ENCODE measurements around the gene RBM15B.
"Not testable (repeated sequence)": the region's sequence is repeated elsewhere in the genome, so short reads cannot be mapped to it uniquely, and the experiment has no call there.

RBM15B gene, protein sequence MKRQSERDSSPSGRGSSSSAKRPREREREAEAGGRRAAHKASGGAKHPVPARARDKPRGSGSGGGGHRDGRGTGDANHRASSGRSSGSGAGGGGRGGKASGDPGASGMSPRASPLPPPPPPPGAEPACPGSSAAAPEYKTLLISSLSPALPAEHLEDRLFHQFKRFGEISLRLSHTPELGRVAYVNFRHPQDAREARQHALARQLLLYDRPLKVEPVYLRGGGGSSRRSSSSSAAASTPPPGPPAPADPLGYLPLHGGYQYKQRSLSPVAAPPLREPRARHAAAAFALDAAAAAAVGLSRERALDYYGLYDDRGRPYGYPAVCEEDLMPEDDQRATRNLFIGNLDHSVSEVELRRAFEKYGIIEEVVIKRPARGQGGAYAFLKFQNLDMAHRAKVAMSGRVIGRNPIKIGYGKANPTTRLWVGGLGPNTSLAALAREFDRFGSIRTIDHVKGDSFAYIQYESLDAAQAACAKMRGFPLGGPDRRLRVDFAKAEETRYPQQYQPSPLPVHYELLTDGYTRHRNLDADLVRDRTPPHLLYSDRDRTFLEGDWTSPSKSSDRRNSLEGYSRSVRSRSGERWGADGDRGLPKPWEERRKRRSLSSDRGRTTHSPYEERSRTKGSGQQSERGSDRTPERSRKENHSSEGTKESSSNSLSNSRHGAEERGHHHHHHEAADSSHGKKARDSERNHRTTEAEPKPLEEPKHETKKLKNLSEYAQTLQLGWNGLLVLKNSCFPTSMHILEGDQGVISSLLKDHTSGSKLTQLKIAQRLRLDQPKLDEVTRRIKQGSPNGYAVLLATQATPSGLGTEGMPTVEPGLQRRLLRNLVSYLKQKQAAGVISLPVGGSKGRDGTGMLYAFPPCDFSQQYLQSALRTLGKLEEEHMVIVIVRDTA

DNA sequence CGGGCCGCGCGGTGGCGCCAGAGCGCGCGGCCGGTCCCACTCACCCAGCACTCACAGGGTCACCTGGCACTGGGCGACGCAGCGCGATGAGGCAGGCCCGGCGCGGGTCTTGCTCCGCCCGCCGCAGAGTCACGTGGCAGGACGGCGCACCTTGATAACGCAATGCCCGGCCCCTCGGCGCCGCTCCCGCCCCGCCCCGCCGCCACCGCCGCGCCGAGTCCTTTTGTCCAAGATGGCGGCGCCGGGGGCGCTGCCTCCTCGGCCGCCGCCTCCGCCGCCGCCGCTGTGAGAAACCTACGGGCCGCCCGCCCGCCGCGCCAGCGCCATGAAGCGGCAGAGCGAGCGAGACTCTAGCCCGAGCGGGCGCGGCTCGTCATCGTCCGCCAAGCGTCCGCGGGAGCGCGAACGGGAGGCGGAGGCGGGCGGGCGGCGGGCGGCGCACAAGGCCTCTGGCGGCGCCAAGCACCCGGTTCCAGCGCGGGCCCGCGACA, at the start of gene RBM15B:
Gene RBM15B, plus strand, starts transcription at position 211 of the 491 bp plus-strand sequence. Its CDS starts 115 bp downstream, at position 326.
- peak; percentile 72 to 93 for DNase-seq

DNA sequence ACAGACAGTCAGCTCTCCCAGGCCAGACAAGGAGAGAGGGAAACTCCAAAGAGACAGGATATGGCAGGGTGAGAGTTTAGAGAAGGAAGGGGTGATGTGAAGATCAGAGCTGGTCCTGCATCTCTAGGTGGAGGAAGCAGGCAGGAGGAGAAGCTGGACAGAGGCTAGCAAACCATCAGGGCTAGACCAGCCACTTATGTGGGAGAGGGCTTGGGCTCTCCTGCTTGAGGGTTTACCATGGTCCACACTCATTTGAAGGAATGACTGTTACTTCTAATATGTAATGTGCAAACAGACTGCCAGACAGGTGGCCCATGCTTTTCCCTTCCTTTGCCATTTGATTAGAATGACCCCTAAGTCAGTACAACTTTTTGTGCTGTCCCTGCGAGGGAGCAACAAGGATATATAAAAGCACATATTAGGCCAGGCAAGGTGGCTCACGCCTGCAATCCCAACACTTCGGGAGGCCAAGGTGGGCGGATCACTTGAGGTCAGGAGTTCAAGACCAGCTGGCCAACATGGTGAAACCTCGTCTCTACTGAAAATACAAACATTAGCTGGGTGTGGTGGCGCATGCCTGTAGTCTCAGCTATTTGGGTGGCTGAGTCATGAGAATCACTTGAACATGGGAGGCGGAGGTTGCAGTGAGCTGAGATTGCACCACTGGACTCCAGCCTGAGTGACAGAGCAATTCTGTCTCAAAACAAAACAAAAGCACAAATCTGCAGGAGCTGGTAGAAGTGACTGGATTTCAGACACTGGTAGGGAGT, 47.0 kb upstream of the RBM15B start:
- no peak for DNase-seq

DNA sequence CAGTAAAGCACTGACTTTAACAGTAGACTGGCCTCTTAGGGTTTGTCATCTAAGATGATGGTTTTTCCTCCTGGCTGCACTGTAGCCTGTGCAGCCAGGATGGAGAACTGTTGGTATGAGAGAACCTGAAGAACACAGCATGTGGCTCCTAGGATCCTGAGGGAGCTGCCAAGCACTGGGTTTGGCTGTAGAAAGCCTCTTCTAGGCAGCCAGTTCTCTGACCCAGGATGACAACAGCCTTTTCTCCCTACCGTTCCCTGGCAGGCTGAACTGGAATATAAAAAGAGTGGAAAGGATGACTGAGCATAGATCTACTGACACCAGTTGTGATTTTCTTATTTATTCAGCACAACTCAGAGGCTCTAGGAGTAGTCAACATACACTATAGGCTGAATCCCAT, 40.3 kb upstream of the RBM15B start:
- DNase-seq = no peak

DNA sequence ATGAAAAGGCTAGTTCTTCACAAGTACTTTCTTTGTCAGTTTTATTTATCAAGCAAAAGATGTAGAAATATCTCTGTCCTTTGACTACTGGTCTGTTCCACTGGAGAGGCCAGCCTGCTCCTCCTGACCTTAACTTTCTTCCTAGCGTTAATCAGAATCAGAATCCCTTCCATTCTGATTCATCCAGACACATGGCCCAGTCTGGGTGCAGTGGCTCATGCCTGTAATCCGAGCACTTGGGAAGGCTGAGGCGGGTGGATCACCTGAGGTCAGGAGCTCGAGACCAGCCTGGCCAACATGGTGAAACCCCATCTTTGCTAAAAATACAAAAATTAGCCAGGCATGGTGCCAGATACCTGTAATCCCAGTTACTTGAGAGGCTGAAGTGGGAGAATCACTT, 38.0 kb upstream of the RBM15B start:
- peak in 1 of 2 experiments; percentile 33 for DNase-seq

DNA sequence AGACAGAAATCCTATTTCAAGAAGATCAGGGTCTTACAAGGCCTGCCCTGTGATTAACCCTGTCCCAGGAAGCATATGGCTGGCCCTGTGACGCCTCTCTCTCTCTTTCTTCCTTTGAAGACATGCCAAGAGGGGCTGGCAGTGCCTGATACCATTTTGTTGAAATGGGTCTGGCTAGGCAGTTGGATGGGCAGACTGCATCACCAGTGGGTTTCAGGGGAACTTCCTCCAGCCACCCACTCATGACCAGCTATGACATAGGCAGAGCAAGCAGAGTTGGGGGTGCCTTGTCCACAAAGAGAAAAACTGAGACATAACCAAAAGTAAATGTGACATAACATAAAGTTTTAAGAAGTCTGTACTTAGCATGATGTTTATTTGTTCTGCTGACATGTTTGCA, 37.4 kb upstream of the RBM15B start:
- no peak for DNase-seq

DNA sequence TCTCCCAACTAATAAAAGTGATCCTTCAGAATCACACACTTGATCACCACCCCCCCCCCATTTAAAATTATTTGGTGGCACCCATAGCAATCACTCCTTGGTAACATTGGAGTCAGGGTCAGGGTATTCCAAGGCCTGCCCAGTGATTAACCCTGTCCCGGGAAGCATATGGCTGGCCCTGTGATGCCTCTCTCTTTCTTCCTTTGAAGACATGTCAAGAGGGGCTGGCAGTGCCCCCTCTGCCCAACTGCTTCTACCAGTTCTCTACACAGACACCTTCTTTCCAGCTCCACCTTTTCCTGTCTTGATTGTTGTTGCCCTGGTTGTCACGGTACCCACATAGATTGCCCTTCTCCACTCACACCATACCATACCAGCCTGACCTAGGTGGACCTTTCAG, 36.9 kb upstream of the RBM15B start:
- DNase-seq = no peak

DNA sequence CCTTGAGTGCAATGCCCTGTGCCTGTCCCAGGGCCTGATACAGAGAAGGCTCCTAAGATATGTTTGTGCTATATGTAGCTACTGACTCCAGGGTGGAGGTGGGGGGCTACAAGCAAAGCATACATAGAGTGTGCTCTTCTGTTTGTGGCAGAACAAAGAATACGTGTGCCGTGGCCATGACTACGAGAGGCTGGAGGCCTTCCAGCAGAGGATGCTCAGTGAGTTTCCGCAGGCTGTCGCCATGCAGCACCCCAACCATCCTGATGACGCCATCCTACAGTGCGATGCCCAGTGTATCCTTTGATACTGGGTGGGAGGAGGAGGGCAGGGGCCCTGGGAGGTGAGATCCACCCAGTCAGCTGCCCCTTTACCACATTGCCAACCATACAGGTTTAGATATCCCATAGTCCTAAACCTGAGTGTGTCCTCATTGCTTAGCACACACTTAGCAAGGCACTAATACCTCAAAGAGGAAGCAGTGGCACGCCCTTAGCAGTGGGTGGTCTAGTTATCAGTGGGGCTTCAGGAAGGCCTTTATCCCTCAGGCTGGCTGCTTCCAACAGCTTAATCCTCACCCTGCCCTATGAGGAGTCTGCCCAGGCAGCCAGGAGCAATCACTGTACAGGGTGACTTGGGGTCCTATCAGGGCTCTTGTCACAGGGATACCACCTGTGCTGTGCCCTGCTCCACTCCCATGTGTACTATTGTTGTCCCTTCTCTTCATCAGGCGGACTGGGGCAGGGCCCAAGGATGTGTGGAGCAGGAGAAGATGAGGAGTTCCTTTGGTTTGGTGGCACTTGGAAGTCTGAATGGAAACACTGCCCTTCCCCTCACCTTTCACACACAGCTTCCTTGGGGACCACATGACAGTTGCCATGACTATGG, 36.1 kb upstream of the RBM15B start:
- DNase-seq = no peak

DNA sequence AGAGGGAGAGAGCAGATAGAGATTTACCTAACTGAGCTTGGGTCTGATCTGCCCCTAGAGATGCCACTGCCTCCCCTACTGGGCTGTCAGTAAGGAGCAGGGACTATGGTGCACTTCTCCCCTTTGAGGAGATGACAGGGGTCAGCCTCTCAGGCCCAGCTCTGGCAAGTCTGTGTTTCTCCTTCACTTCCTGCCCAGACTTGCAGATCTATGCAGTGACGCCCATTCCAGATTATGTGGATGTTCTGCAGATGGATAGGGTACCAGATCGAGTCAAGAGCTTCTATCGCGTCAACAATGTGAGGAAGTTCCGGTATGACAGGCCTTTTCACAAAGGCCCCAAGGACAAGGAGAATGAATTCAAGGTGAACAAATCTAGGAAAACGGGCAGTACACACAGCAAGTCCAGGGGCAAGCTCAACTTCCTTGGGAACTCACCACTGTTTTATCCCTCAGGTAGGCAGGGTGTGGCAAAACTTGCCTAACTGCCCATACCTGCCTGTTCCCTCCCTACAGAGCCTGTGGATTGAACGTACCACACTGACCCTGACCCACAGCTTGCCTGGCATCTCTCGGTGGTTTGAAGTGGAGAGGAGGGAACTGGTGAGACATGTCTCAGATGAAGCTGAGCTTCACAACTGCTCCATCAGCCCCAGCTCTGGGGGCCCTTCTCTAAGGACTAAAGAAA, 35.0 kb upstream of the RBM15B start:
- no peak for DNase-seq

DNA sequence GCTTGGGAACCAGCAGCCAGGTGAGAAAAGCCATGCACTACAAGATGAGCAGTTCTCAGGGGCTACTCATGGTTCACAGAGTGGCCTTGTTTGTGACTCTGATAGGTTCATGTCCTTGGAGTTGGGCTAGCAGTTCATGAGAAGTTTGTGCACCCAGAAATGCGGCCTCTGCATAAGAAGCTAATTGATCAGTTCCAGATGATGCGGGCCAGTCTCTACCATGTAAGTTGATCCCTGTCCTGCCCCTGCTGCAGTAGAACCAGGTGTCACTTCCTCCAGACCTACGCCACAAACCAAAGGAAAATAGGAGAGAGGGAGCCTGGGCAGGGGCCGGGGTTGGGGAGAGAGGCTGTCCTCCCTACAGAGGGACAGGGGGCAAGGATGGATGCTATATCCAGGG, 33.2 kb upstream of the RBM15B start:
- no peak for DNase-seq

DNA sequence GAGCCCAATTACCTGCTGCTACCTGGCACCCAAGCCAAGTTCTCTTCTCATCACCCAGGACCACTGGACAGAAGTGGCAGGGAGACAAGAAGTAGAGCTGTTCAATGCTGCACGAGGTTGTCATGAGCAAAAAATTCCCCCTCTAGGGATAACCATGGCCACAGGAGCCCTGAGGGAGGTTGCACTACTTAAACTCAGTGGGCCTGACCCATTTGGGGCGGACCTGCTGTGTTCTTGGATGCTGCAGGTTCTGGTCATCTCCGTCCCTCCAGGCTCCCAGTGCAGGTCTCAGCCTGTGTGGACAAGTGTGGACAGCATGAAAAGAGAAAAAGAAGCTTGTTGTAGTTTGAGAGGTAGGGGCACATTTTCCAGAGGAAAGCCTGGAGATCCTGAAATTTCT, 32.1 kb upstream of the RBM15B start:
- no peak for DNase-seq

DNA sequence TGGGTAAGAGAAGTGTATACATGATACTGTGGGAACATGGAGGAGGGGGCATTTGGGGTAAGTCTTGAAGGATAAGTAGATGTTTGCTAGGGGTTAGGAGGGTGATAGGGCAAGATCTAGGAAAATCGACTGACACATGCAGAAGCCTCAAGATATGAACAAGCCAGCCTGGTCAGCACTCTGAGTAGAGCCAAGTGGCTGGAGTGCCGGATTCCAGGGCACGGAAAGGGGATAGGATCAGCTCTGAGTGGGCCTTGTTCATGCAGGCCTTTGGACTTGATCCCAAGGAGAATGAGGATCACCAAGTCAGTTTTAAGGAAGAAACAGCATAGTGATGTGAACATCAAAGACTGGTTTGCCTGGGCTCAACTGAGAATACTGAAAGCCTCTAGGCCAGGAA, 30.3 kb upstream of the RBM15B start:
- no peak for DNase-seq

DNA sequence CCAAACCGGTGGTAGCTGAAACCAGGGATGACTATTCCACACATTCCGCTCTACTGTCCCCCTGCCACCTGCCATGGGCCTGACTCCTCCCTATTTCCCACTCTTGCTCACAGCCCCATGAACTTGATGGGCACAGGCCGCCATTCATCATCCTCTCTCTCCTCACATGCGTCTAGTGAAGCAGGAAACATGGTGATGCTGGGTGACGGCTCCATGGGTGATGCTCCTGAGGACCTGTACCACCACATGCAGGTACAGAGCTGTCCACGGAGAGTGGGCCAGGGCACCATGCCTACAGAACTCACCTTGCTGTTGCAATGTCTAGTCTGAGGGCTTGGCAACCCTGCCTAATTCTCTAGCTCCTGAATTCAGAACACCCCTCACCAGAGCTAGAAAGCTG, 29.3 kb upstream of the RBM15B start:
- no peak for DNase-seq

DNA sequence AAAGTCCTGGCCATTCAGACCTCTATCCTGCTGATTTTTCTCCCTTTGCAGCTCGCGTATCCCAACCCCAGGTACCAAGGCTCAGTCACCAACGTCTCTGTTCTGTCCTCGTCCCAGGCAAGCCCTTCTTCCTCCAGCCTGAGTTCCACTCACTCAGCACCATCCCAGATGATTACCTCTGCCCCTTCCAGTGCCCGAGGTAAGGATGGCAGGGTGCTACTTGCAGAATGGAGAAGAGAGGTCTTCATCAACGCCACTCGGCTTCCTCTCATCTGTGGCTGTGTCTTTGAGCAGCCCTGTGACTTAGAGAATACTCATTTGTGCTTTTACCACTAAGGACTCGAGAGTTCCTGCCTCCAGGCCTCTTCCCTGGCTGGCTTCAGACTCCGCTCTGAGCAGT, 28.6 kb upstream of the RBM15B start:
- no peak for DNase-seq

DNA sequence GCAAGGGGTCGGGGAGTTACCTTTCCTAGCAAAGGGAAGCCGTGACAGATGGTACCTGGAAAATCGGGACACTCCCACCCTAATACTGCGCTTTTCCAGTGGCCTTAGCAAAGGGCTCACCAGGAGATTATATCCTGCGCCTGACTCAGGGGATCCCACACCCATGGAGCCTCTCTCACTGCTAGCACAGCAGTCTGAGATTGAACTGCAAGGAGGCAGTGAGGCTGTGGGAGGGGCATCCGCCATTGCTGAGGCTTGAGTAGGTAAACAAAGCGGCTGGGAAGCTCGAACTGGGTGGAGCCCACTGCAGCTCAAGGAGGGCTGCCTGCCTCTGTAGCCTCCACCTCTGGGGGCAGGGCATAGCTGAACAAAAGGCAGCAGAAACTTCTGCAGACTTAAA, 22.8 kb upstream of the RBM15B start:
- not testable (repeated sequence) for DNase-seq

DNA sequence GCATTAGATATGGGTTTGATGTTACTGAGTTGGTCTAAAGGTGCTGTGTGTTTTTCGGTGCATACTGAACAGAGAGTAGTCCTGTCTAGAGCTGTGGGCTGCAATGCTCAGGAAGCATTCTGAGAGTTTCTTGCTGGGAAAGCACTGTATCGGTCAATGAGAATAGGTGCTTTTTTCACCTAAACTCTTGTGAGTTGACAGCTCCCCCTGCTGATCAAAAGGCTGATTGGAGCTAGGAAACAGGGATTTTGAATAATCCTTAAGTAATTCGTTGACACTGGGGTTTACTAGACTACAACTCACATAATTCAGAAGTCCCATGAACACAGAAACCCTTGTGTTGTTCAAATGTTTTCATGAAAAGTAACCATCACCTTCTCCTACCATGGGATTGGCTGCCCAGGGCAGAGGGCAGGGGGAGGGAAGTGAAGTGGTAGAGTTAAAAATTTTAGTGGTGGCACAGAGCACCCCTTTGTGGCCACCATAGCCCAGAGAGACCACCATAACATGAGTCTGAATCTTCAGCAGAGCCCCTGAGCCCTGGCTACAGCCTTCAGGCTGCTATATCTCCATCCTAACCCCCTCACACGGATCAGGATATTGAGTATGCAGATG, 19.0 kb upstream of the RBM15B start:
- DNase-seq = peak; percentile 27 to 78

DNA sequence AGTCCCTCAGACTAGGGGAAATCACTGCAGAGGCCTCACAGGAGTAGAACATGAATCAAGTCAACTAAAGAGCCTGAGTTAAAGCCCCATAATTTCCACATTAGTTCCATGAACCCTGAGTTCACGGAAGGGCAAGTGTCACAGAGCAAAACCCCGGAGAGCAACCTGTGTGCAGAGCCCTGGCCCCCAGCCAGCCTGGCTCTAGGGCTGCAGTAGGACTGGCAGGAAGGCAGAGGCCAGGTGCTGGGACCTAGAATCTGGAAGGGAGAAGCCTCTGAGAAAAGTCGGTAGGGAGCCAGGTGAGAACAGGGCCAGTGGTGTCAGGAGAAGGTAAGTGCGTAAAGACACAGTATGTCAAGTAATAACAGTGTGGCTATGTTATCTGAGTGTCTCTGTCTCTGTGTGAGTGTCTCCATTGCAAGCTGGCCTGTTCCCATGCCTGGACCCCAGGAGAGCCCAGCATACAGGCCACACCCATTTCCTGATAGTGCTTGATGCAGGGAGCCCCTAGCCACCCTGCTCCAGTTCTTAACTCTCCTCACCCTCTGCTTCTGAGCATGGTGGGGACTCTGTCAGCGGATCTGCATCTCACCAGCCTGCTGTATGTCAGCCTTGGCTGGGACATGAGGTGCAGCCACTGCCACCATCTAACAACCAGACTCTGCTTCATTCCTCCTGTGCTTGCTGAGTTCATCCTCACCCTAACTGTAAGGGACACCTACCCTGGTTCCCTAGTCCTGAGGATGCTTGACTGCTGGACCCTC, 17.2 kb upstream of the RBM15B start:
- DNase-seq = no peak

DNA sequence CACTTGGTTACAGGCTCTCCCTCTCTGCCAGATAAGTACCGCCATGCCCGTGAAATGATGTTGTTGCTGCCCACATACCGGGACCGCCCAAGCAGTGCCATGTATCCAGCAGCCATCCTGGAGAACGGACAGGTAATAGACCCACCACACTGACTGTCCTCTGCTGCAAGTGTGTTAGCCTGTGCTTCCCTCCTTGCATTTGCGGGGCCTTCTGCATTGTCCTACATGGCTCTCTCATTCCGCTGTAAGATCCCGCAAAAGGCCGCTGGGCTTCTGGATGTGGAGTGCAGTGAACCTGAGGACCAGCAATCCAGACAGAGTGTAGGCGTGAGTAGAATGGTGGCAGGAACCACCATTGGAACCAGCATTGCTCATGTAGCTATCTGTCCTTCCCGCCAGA, 16.6 kb upstream of the RBM15B start:
- no peak for DNase-seq

DNA sequence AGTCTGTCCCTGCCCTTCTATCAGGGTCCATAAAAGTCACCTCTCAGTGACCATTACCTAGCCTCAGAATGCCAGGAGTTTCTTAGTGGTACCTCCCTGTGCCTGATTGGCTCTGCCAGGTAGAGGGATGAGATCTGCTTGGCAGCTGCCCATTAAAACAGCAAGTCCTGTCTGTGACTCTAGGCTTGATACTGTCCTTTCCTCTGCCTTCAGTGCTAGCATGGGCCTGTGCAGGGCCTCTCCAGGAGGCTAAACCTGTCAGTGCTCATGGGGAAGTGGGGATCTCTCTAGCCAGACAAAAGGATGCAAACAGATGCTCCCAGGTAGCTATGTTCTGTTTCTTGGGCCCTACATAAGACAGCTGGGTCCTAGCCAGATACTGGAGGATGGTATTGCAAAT, 15.9 kb upstream of the RBM15B start:
- DNase-seq = no peak

DNA sequence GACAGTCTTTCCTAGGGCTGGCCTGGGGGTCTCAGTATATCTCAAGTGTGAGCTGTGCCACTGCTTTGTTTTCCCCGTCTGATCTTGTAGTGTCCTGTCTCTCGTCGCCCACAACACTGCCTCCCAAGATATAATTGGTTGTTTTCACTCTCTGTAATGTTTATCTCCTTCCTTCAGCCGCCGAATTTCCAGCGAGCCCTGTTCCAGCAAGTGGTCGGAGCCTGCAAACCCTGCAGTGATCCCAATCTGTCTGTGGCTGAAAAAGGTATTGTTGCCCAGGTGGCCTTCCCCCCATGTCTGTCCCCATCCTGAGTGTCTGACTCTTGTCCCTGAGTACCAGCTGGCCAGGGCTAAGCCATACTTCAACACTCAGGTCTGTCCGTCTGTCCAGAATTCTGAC, 15.5 kb upstream of the RBM15B start:
- no peak for DNase-seq

DNA sequence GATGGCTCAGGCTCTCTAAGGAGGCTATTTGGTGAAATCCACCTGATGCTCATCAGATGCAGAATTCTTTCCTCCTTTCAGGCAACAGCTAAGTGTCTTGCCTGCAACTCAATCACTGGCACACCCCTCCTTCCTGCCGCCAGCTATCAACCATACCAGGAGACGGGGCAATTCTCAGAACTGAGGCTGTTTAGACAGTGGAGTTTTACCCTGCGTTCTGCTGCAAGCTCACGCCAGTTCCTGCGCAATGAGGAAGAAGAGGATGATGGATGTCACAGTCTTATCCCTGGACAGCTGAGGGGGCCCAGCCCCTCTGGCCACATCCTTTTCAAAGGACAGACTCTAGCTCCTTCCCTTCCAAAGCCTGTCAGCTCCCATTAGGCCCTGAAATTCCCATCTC, 13.0 kb upstream of the RBM15B start:
- no peak for DNase-seq
